Measurements from ENCODE around the gene CEACAM19.
"Not testable (repeated sequence)": the region's sequence is repeated elsewhere in the genome, so short reads cannot be mapped to it uniquely, and the experiment has no call there.

CEACAM19 gene

DNA sequence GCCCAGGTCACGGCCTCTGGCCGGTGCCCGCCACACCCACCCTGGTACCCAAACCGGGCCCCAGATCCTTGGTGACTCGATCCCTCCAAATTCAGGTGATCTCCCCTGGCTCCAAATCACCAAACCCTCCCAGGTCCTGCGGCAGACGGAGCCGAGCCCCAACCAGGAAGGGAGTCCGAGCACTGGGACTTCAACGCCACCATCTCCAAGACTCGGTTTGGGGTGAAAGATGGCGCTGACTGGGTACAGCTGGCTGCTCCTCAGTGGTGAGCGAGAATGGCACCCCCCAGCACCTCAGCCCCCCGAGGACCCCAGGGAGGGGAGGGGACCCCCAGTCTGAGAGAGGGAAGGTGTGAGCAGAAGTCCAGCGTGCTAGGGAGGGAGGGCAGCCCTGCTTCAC is 29.9 kb downstream of the CEACAM19 start:
- DNase-seq (ENCODE audit: low read depth): no peak

DNA sequence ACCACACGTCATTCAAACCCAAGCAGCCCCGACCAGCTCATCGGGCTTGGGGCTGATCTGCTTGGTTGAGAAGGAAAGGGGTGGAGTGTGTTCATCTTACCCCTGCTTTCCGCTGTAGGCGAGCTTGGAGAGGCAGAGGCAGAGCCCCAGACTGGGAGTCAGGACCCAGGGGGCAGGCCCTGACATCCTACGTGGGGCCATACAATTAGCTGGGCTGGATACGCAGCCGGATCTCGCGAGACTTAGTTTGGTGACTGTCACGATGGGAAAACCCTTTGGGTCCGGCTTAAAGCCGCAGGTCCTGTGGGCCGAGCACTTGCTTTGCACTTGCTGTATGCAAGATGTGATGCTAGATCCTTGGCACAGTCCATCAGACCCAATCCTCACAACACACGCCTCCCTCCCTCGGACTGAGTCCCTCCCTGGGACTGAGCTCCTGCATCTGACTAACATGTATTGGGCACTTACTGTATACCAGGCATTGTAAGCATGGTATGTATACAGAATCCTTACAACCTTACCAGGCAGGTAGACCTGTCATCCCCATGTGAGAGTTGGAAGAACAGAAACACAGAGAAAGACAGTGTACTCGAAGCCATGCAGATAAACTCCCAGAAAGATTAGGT is 31.4 kb downstream of the CEACAM19 start:
- DNase-seq (ENCODE audit: low read depth): no peak

GRCh38 chr19:44703336-44704078 is 32.2 kb downstream of the CEACAM19 start:
- DNase-seq (ENCODE audit: low read depth): no peak

GRCh38 chr19:44704982-44705381 is 33.7 kb downstream of the CEACAM19 start:
- DNase-seq (ENCODE audit: low read depth): no peak

GRCh38 chr19:44705502-44706010 is 34.3 kb downstream of the CEACAM19 start:
- no peak for DNase-seq (ENCODE audit: low read depth)

- no peak for DNase-seq (ENCODE audit: low read depth)
Observed at GRCh38 chr19:44706506-44707236, 35.4 kb downstream of the CEACAM19 start.

GRCh38 chr19:44707794-44708193 is 36.5 kb downstream of the CEACAM19 start:
- DNase-seq (ENCODE audit: low read depth): no peak

GRCh38 chr19:44708940-44709339 is 37.7 kb downstream of the CEACAM19 start:
- DNase-seq (ENCODE audit: low read depth): no peak

DNA sequence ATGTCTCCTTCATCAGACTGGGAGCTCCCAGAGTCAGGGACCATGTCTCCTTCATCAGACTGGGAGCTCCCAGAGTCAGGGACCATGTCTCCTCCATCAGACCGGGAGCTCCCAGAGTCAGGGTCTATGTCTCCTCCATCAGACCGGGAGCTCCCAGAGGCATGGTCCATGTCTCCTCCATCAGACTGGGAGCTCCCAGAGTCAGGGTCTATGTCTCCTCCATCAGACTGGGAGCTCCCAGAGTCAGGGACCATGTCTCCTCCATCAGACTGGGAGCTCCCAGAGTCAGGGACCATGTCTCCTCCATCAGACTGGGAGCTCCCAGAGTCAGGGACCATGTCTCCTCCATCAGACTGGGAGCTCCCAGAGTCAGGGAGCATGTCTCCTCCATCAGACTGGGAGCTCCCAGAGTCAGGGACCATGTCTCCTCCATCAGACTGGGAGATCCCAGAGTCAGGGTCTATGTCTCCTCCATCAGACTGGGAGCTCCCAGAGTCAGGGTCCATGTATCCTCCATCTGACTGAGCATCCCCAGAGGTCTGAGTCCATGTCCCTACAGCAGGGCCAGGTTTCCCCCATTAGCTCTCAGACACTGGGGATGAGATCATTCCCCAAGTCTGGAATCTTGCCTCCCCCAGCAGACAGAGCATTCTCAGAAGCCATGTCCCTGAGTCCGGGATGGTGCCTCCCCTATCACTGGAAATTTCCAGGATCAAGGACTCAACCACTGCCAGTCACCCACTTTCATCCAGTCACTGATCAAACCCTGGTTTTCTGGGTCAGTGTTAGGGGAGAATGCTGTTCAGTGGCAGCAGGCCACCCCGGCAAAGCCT is 38.4 kb downstream of the CEACAM19 start:
- not testable (repeated sequence) for DNase-seq (ENCODE audit: low read depth)

- no peak for DNase-seq (ENCODE audit: low read depth)
Observed at GRCh38 chr19:44710483-44710882, 39.2 kb downstream of the CEACAM19 start.

DNA sequence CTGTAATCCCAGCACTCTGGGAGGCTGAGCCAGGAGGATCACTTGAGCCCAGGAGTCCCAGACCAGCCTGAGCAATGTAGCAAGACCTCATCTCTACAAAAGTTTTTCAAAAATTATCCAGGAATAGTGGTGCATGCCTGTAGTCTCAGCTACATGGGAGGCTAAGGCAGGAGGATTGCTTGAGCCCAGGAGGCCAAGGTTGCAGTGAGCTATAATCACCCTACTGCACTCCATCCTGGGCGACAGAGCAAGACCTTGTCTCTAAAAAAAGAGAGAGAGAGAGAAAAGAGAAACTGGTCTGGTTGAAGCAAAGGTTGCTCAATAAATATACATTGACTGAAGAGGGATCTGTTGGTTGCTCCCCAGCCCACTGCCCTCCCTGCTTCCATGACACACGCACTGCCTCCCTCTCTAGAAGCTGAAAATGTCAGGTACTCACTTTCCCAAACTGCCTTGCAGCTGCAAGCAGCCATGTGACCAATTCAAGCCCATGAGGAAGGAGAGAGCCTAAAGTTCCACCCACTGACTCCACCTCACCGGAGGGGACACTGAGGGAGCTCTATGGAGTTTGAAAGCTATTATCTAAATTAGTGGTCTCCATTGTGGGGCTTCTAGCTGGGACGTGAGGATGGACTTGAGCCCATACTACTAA is 41.7 kb downstream of the CEACAM19 start:
- DNase-seq (ENCODE audit: low read depth): no peak

GRCh38 chr19:44714597-44715169 is 43.4 kb downstream of the CEACAM19 start:
- no peak for DNase-seq (ENCODE audit: low read depth)

- no peak for DNase-seq (ENCODE audit: low read depth)
Observed at GRCh38 chr19:44717603-44718002, 46.3 kb downstream of the CEACAM19 start.

- DNase-seq (ENCODE audit: low read depth): no peak
Observed at GRCh38 chr19:44718441-44719261, 47.4 kb downstream of the CEACAM19 start.

DNA sequence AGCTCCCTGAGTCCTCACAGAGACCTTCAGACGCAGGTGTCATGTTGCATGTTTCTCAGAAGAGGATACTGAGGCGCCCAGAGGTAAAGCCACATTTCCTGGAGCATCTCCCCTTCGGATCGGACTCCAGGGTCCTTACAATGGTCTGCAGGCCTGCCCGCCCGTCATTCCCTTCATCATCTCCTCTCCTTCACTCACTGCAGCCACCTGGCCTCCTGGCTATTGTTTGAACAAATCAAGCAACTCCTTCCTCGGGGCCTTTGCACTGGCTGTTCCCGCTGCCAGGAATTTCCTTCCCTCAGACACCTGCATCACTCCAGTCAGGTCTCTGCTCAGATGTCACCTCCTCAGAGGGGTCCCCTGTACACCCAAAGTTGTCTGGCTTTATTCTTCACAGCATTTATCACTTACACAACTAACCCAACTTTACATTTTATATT is 48.0 kb downstream of the CEACAM19 start:
- no peak for DNase-seq (ENCODE audit: low read depth)

DNA sequence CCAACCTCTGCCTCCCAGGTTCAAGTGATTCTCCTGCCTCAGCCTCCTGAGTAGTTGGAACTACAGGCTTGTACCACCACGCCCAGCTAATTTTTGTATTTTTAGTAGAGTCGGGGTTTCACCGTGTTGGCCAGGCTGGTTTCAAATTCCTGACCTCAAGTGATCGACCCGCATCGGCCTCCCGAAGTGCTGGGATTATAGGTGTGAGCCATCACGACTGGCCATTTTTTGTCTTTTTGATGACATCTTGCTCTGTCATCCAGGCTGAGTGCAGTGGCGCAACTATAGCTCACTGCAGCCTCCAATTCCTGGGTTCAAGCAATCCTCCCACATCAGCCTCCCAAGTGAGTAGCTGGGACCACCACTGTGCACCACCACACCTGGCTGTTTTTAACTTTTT is 49.1 kb downstream of the CEACAM19 start:
- not testable (repeated sequence) for DNase-seq (ENCODE audit: low read depth)

DNA sequence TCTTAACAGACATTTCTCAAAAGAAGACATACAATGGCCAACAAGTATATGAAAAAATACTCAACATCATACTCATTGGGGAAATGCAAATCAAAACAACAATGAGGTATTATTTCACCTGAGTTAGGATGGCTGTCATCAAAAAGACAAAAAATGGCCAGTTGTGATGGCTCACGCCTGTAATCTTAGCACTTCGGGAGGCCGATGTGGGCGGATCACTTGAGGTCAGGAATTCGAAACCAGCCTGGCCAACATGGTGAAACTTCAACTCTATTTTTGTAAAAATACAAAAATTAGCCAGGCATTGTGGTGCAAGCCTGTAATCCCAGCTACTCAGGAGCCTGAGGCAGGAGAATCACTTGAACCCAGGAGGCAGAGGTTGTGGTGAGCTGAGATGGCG is 49.7 kb downstream of the CEACAM19 start:
- DNase-seq (ENCODE audit: low read depth): no peak

DNA sequence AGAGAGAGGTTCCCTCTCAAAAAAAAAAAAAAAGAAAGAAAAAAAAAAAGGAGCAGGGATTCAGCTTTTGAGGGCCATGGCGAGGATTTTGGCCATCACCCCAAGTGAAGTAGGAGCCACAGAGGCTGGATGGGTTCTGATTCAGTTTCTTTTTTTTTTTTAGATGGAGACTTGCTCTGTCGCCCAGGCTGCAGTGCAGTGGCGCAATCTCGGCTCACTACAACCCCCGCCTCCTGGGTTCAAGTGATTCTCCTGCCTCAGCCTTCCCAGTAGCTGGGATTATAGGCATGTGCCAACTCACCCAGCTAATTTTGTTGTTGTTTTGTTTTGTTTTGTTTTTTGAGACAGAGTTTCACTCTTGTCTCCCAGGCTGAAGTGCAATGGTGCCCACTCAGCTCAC is 50.1 kb downstream of the CEACAM19 start:
- DNase-seq (ENCODE audit: low read depth): not testable (repeated sequence)

DNA sequence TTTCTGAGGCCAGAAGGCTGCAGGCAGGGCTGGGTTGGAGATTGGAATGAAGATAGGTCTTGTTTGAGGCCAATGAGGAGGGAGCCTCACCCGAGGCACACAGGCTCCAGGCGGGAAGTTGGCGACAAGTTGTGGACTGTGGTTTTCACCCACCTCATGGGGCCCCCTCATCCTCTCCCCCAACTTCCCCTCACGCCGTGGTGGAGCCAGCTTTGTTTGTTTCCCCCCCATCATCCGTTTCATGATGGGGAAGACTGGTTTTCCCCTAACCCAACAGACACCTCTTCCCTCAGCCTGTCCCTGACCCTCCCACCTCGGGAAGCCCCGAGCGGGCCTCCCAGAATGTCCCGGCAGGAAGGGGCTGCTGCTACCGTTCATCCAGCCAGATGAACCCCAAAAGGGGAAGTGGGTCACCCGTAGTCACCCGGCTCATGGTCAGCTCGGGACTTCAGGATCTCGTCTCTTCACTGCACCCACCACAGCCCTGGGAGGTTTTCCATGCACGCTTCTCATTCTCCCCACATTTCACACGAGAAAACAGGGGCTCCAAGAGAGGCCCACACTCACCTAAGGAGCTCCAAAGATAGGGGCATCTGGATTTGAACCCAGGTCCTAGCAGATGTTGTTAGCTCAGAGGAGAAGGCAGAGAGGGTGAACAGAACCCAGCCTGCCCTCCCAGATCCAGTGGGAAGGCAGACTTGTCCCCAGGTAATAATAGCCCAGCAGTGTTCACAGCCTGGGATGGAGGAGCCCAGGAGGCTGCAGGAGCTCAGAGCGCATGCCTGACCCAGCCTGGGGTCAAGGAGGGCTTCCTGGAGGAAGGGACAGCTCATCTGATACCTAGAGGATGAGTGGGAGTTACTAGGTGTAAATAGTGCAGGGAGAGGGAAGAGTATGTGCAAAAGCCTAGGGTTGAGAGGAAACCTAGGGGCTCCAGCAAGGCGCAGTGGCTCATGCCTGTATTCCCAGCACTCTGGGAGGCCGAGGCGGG is 51.1 kb downstream of the CEACAM19 start:
- no peak for DNase-seq (ENCODE audit: low read depth)
